NCI-H128 (cell line): Measurements from ENCODE around the gene MCTP1.
"Not testable (repeated sequence)": the region's sequence is repeated elsewhere in the genome, so short reads cannot be mapped to it uniquely, and the experiment has no call there.

Source experiments
- DNase-seq: peaks from one replicate; lab custom pipeline; 2025; ENCODE audit not compliant: unreplicated experiment; lab: John Stamatoyannopoulos, UW

Gene MCTP1

DNA sequence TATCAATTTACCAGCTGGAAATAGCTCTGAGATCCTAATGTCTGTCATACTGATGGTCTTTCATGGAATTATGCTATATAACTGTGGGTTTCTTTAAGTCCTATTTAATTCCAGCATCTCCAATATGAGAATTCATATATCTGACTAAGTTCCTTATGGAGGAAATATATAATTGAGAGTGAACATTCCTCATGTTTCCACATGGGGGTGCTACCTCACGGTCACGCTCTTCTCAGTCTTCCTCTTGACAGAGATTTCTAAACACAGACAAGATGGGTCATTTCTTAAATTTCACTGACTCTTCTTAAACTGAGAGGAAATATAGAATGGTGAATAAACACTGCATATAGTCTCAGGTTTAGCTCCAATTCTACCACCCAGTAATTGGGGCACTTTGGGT lies 454.4 kb downstream of the MCTP1 start:
- no peak for DNase-seq

GRCh38 chr5:94828222-94828621 lies 456.7 kb downstream of the MCTP1 start:
- not testable (repeated sequence) for DNase-seq

DNA sequence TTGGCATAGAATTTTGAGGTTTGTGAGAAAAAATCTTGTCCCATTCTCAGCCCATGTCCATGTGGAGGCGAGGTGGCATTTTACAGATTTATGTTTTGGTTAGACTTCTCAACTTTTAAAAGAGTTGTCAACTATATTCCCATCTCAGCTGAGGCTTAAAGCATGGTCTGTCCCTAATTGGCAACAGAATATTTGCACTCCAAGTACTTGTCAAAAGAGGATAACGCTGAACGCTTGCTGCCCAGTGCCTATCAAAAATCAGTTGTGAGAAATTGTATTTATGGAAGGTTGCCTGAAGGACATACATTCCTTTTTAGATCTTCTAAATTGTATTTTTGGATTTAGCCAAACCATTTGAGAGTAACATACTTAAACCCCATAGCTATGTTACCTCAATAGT lies 464.4 kb downstream of the MCTP1 start:
- no peak for DNase-seq

- DNase-seq, result no peak
Measured at GRCh38 chr5:94818904-94819303, 466.0 kb downstream of the MCTP1 start.

DNA sequence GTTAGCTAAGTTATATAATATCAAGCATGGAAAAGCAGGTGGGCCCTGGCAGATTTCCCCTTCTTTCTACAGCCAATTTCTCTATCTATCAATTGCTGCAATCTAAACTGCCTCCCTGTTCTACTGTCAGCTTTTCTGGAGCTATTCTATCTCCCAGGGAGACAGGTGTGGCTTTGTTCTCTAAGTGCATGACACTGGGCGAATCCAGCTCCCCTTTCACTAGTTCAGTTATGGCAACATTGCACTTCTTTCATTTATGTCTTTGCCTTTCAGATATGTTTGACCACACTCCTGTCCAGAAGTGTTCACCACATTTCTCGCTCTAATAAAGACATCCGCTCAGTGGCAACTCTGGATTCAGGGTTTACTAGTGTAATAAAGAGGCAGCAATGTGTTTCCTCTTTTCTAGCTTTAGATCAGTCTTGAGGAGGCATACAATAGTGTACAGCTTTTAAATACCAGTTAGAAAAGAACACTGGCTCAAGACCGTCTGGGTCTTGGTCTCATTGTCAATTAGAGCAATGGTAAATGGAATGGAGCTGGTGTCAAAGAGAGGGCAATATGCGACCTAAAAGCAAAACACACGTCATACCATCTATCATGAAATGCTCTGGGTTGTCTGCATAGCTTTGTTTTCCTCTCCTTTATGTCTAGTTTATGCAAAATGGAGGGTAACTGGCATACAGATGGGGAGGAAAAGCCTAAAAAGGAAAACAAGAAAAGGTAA lies 469.4 kb downstream of the MCTP1 start:
- DNase-seq, result no peak

DNA sequence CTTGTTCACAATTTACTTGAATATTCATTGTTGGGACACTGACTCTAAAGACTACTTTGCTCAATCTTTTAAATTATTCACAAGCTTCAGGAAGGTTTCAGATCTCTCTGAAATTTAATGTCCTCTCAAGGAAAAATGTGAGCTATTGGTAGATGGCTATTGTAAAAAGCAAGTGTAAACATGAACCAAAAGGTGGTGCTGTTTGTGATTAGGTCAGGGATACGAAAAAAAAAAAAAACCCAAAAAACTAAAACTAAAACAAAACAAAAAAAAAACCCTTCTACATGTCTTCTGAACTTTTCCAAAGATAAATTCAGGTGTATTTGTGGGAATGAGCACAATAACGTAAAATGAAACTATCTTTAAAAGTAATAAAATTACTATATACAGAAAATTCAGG lies 472.7 kb downstream of the MCTP1 start:
- no peak for DNase-seq

DNA sequence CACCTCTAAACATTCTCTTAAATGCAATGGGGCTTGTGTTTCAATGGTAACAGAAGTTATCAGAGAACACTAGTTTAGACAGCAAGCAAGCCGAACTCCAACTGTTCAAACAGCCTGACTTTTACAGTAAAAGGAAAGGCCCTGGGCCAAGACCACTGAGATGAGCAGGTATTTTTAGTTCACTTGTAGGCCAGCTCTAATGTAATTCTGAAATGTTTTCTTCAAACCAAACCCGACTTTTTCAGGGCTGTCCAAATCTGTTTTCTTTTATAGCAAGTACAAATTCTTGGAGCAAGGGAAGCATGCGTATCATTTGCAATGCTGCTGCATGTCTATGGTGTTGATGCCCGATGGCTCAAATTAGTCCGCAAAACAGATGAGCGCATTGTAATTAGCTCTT lies 473.6 kb downstream of the MCTP1 start:
- DNase-seq, result no peak

GRCh38 chr5:94810877-94811276 lies 474.0 kb downstream of the MCTP1 start:
- no peak for DNase-seq

DNA sequence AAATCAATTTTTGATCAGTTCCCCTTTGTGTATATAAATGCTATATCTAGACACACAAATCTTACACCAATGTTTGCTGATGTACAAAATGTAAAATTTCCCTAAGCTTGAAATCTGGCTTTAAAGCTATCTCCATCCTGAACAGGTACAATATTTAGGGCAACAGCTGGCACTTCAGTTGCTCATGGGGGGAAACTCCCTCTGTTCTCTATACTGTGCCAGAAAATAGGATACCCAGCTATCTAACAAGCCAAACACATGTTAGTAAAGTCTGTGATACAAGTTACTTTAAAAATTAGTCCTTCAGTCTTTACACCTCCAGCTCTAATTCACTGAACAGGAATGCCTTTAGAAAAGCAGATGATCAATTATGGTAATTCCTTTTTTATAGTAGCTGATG lies 474.6 kb downstream of the MCTP1 start:
- DNase-seq, result no peak

GRCh38 chr5:94808497-94808896 lies 476.4 kb downstream of the MCTP1 start:
- DNase-seq, result no peak

- DNase-seq, result no peak
Measured at GRCh38 chr5:94807985-94808384, 476.9 kb downstream of the MCTP1 start.

GRCh38 chr5:94802450-94802849 lies 482.4 kb downstream of the MCTP1 start:
- no peak for DNase-seq

- DNase-seq, result no peak
Measured at GRCh38 chr5:94796586-94796985, 488.3 kb downstream of the MCTP1 start.

DNA sequence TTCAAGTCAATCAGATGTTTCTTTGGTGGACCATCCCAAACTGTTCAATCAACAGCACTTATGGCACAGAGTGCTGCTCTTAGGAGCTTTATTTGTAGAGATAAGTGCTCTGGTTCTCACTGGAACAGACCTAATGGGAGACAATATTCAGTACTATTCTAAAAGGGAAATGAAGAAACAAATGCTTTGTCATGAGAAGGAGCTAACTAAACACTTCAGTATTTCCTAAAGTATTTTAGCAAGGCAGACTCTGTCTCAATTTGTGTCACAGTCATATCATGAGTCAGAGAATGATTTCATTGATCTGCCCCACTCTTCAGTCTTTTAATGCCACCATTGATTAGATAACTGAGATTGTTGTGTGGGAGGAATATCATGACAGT lies 491.1 kb downstream of the MCTP1 start:
- DNase-seq, result no peak

DNA sequence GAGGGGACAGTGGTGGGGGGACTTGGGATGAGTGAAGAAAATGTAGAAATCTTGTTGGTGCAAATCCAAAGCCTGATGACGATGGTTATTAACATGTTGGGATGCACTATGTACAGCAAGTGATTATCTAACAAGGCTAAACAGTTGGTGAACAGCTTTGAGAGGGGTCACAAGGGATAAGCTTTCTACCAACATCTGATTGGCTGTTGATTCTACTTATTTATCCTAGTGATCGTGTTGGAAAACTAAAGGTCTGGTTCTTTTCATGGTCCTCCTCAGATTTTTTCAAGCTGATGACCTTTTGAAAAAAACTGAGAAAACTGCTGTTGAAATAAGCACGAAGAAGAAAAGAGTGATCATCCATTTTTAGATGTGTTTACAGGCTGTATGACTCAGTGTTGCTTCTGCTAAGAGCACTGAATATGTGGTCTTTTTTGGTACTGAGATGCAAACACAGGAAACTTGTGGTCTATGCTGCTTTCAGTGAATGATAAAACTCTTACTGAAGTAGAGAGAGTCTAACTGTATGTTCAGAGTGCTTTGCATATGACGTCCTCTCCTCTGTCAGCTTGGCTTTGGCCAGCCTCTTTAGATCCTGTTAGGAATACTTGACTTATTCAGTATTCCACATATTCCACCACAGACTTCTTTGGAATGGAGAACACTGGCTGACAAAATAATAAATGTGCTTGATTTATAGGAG lies 491.6 kb downstream of the MCTP1 start:
- no peak for DNase-seq

DNA sequence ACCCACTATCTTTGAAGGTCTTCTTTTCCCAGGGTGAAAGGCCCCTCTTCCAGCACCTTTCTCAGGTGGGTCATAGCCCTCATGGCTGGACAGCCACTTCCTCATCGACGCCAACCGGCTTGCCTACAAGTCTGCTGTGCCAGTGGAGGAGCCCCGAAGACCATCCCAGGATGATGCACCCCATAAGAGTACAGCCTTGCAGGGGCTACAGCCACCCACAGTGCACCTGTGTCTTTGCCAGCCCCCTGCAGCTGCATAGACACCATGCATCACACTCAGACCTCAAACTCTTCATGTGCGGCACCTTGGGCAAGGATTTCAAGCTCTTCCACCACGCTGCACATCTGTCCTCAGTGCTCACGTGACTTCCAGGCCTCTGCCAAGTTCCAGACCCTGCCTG lies 493.1 kb downstream of the MCTP1 start:
- DNase-seq, result no peak

GRCh38 chr5:94788527-94788926 lies 496.4 kb downstream of the MCTP1 start:
- DNase-seq, result no peak

- DNase-seq, result no peak
Measured at GRCh38 chr5:94784536-94785505, 500.1 kb downstream of the MCTP1 start.

GRCh38 chr5:94782383-94782782 lies 502.5 kb downstream of the MCTP1 start:
- no peak for DNase-seq

DNA sequence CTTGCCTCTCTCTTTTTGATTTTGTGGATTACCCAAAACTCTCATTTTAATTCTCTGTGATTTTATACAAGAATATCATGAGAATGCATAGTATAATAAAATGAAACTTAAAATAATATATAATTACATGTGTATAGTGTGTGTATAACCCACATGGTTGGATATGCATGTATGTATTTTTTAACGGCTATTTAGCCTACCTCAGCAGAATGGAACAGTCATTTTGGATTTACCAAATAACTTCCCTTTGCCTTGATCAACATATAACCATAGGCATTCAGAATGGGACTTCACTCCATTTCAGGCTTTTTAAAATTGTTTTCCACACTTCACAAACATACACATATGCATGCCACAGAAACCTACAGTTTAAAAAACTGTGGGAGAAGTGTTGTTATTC lies 505.2 kb downstream of the MCTP1 start:
- DNase-seq, result no peak

- no peak for DNase-seq
Measured at GRCh38 chr5:94778732-94779131, 506.2 kb downstream of the MCTP1 start.

GRCh38 chr5:94778299-94778698 lies 506.6 kb downstream of the MCTP1 start:
- no peak for DNase-seq
